Activated CD8-positive, alpha-beta memory T cell treated with anti-CD3 and anti-CD28 coated beads, Interleukin-2, amount 50 U/mL, for 48 hours (primary cell): ENCODE data around the gene CCDC136.

Experiments used
- DNase-seq: peaks from one replicate; pipeline ENCODE4 v3.0.0-alpha.2; 2020

The CCDC136 gene

GRCh38 chr7:128833148-128833945 lies 41.6 kb downstream of the CCDC136 start:
- no peak for DNase-seq

GRCh38 chr7:128833946-128834325 lies 42.2 kb downstream of the CCDC136 start:
- DNase-seq: no peak

GRCh38 chr7:128835231-128835751 lies 43.5 kb downstream of the CCDC136 start:
- DNase-seq: no peak

- DNase-seq: no peak
Observed at GRCh38 chr7:128835790-128836641, 44.2 kb downstream of the CCDC136 start.

GRCh38 chr7:128836729-128837348 lies 45.1 kb downstream of the CCDC136 start:
- no peak for DNase-seq

GRCh38 chr7:128837521-128837921 lies 45.8 kb downstream of the CCDC136 start:
- DNase-seq: no peak

GRCh38 chr7:128838109-128838779 lies 46.5 kb downstream of the CCDC136 start:
- DNase-seq: no peak

- no peak for DNase-seq
Observed at GRCh38 chr7:128838981-128839731, 47.4 kb downstream of the CCDC136 start.

GRCh38 chr7:128839751-128840177 lies 48.0 kb downstream of the CCDC136 start:
- DNase-seq: no peak

GRCh38 chr7:128840326-128841170 lies 48.8 kb downstream of the CCDC136 start:
- DNase-seq: no peak

GRCh38 chr7:128841171-128841690 lies 49.5 kb downstream of the CCDC136 start:
- DNase-seq: no peak

- DNase-seq: peak; percentile 87
Observed at GRCh38 chr7:128841921-128842673, 50.3 kb downstream of the CCDC136 start.

- no peak for DNase-seq
Observed at GRCh38 chr7:128842674-128843641, 51.2 kb downstream of the CCDC136 start.

GRCh38 chr7:128843938-128844621 lies 52.3 kb downstream of the CCDC136 start:
- no peak for DNase-seq

GRCh38 chr7:128844777-128845311 lies 53.1 kb downstream of the CCDC136 start:
- no peak for DNase-seq

GRCh38 chr7:128845475-128845874 lies 53.7 kb downstream of the CCDC136 start:
- DNase-seq: no peak

GRCh38 chr7:128845987-128846386 lies 54.2 kb downstream of the CCDC136 start:
- DNase-seq: no peak
